Hematopoietic multipotent progenitor cell (in vitro differentiated cells): Measurements from ENCODE around the gene PITPNC1. TPM values are rescaled to one million over a fixed set of nuclear protein-coding genes. Genes with fewer than 3 reads are reported as not detected.

ENCODE experiments used
- small RNA-seq: library from RNA; depleted of rRNA; stranded (forward); fragments of <200 nt; gene quantifications from one replicate; pipeline ENCODE3, GENCODE V24; 2012
- total RNA-seq: library from RNA; depleted of rRNA; stranded (reverse); fragments of >200 nt; gene quantifications from one replicate; pipeline ENCODE4 v1.2.3, GENCODE V29; 2012

The PITPNC1 gene
- total RNA-seq, 1 donor = 5.9 TPM

Small RNA genes lying within 50 kb of the gene (small RNA-seq; reads per million reads assigned to genes)
- gene MIR548AA2 (not detected), gene MIR548D2 (not detected), gene RF00019 (not detected), gene RN7SL756P (not detected), gene SNORA38B (22.5 reads per million, percentile 95 among the genes with 10 or more reads in this experiment)

Other genes starting within 250 kb of the PITPNC1 start
- gene HELZ, start 132.1 kb upstream of the PITPNC1 start, total RNA-seq = 29.4 TPM
- gene PSMD12, start 10.7 kb upstream of the PITPNC1 start, total RNA-seq = 7.3 TPM